AG08396 (cell line): ENCODE measurements around the gene XRCC5.

Experiments used
- DNase-seq: peaks from one replicate; pipeline ENCODE4 v3.0.0; 2012; ENCODE audit warnings: low spot score, mixed read lengths

XRCC5 gene

DNA sequence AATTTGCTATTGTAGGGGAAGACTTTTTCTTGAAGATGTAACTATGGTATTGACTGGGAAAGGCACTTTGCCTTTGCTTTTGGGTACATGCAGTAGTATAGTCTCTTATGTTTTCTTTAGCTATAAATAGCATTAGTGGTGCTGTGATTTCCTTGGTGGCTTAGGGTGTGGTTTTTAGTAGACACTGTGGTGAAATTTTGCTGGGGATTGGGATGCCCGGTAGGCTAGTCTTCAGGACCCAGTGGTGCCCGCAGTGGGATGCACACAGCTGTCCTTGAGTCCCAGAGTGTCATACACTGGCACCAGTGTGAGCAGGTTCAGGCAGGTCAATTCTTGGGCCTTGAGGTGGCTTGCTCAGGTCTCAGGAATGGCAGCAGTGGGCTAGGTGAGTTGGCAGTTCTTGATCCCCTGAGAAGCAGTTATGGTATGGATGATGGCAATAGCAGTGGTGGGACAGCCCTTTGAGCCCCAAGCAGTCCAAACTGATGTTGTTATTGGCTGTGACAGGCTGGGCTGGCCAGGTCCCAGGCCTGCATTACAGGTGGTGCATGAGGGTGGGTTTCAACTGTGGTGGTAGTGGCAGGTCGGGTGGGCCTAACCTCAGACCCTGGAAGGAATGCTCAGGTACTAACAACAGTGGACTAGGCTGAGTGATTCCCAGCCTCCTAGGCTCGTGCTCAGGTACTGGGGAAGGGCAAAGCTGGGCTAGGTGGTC, 124.3 kb downstream of the XRCC5 start:
- DNase-seq = no peak

DNA sequence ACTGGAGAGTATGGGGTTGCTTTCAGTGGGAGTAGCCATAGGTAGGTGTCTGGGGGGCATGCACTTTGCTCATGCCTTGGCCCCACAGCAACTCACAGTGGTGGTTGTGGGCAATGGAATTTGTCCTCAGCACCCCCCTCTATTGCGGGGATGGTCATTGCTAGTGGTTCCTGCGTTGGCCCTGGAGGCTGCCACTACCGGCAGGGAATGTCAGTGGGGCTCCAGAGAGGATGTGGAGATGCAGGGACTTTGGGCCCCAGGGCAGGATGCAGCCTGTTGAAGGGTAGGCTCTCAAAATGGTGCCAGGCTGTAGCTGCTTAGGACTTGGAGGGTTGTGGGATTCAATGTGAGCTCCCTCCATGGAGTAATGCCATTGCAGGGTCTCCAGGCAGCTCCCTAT, 125.0 kb downstream of the XRCC5 start:
- no peak for DNase-seq

DNA sequence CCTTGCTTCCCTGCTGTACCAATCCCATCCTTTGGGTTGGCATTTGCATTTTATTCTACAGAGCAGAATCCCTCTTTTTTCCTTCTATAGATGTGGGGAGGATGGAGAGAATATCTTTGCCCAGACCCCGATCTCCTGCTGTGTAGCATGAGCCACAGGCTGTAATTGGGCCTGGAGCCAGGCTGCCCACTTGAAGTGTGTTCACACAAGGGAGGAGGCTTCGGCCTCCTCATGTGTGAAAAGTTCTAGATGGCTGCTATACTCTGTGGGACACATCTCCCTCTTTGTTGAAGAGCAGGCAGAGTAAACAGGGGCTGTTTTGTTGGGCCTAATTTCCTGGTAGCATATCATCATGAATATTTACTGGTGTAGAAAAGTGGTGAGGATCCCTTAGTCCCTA, 126.3 kb downstream of the XRCC5 start:
- no peak for DNase-seq

DNA sequence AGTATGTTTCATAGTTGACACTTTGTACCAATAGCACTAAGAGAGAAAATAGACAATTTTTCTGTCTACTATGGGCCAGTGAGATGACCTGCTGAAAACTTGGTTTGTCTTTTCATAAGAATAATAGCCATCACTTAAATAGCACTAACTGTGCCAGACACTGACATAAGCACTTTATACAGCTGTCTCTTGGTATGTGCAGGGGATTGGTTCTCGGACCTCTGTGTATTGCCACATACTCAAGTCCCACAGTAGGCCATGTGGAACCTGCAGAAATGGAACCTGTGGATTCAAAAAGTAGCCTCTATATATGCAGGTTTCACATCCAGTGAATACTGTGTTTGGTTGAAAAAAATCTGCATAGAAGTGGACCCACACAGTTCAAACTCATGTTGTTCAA, 126.7 kb downstream of the XRCC5 start:
- DNase-seq = no peak

DNA sequence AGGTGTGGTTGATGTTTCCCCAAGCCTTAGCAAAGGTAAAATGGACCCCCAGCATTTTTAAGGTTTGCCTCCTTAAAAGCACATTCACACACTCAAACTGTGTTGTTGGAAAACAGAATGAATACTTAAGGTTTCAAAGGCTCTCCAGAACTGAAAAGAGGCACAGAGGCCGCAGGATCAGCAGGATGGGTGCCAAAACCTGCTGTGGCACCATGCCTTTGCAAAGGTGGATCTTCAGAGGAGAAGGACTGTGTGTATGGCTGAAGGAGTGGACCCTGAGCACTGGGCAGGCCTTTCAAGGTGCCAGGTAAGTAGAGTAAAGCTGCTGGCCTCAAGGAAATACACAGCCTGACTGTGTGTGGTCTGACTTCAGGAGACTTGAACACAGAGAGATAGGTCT, 127.3 kb downstream of the XRCC5 start:
- DNase-seq = no peak

DNA sequence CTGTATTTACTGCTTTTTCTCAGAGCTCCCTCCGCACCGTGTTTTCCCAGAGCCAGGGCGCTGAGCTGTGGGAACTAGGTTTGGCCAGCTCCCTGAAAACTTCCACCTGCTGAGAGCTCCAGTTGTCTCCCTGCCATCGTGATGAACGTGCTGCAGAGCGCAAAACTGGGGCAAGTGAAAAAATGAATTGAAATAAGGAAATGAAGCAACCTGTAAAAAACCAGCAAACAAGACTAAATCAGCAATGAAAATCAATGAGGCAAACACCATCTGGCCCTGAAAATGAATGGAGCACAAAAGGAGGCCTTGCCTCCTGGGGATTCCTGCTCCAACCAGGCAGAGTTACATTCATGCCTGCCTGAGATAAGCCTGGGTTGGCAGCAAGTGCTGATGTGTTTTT, 133.2 kb downstream of the XRCC5 start:
- no peak for DNase-seq

DNA sequence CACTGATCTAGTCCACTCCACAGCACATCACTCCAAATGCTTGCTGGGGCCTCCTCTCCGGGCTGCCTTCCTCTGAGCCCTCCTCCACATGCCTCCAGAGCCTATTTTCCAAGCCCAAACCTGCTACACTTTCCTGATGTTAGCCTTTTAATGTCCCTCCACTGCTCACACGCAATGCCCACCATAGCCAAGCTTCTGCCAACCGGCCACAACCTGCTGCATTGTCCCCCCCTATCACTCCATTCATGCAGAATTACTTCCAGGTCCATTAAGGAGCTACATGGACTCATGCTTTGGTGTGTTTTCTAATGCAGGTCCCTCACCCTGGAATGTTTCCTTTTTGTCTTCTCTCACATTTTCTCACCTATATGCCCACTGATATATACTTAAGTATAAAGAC, 133.9 kb downstream of the XRCC5 start:
- DNase-seq = no peak

DNA sequence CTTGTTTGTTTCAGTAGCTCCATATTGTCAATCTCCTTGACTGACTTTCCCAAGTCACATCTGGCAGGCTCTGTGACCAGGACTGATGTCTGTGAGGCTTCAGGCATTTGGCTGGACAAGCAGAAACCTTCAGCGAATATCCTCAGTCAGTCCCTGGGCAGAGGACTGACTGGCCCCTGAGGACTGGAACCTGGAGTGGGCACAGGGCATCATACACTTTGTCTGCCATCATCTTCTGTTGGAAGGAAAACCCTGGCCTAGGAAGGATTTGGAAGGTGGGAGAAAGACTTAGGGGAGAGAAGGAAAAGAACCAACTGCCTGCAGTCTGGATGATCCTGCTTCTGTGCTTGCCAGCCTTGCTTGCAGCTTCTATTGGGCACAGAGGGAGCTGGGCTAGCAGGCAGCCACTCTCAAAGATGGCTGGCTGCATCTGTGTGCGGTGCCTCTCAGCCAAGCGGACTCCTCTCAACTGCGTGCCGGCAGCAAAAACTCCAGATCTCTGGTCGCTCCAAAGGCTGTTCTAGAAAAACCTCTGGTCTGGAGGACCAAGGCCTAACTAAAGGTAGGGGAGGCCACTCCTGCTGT, 136.3 kb downstream of the XRCC5 start:
- no peak for DNase-seq

DNA sequence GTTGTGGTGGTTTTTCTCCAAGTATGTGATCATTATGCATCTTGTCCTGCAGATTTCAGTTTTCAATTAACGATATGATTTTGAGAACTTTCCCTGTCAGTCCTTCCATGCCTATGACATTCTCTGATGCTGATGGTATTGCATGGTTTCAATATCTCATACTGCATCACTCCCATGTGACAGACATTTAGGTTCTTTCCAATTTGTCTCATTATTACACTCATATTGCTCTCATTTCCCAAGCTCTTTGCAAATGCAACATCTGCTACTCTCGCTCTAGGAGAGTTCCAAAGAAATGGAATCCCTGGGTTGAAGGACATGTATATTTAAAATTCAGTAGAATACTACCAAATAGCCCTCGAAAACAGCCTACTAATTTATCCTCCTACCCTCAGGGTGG, 137.6 kb downstream of the XRCC5 start:
- DNase-seq = no peak
